Urinary bladder (tissue), 4 donors: ENCODE data around the gene SERPINE1. TPM values are rescaled to one million over a fixed set of nuclear protein-coding genes. Genes with fewer than 3 reads are reported as not detected.

Experiments
- DNase-seq: peaks from one replicate; pipeline ENCODE4 v3.0.0-alpha.2; 2015; ENCODE audit errors: extremely low spot score
- H3K27ac ChIP-seq: one replicate; pipeline ENCODE4 v1.5.1; 2013; ENCODE audit warnings: low read depth, mild to moderate bottlenecking, moderate library complexity
- H3K36me3 ChIP-seq: one replicate; pipeline ENCODE4 v1.6.1; 2013; ENCODE audit warnings: mild to moderate bottlenecking, moderate library complexity; ENCODE audit not compliant: insufficient read depth
- H3K4me1 ChIP-seq: one replicate; pipeline ENCODE4 v1.6.1; 2013; ENCODE audit warnings: mild to moderate bottlenecking, moderate library complexity; ENCODE audit not compliant: insufficient read depth
- H3K4me3 ChIP-seq: one replicate; pipeline ENCODE4 v1.5.1; 2013; ENCODE audit warnings: low read depth, low read length
- WGBS: extraction: QIAGEN DNeasy Blood & Tissue Kit; methylation state at CpG from one replicate; pipeline ENCODE4 v1.1.7; 2013; 5-methylcytosine and 5-hydroxymethylcytosine counted together
- polyA plus RNA-seq: library from polyadenylated mRNA; stranded (reverse); fragments of 200-250 nt; gene quantifications from one replicate; pipeline ENCODE4 v1.2.3, GENCODE V29; 2013
- total RNA-seq: library from RNA; depleted of rRNA; stranded (reverse); fragments of >200 nt; gene quantifications from one replicate; pipeline ENCODE4 v1.2.3, GENCODE V29; 2014
- donor health status: healthy with polysubstance abuse.
- donor health status: healthy.

SERPINE1 gene
- total and polyA plus RNA-seq, 2 donors = 3.1 to 45.6 TPM

DNA sequence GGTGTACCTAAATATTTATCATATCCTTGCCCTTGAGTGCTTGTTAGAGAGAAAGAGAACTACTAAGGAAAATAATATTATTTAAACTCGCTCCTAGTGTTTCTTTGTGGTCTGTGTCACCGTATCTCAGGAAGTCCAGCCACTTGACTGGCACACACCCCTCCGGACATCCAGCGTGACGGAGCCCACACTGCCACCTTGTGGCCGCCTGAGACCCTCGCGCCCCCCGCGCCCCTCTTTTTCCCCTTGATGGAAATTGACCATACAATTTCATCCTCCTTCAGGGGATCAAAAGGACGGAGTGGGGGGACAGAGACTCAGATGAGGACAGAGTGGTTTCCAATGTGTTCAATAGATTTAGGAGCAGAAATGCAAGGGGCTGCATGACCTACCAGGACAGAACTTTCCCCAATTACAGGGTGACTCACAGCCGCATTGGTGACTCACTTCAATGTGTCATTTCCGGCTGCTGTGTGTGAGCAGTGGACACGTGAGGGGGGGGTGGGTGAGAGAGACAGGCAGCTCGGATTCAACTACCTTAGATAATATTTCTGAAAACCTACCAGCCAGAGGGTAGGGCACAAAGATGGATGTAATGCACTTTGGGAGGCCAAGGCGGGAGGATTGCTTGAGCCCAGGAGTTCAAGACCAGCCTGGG, 11.4 kb downstream of the SERPINE1 start:
- no peak for DNase-seq
- WGBS = 9% methylated on average over 16 of the region's 16 CpGs
- no peak overlapping the region for H3K4me3 ChIP-seq

GRCh38 chr7:101140339-101140699, 13.4 kb downstream of the SERPINE1 start:
- 20% methylated on average over 3 of the region's 3 CpGs for WGBS
- Histone ChIP-seq H3K4me1 (peaks cover 1% of the 10 kb centered on the region), H3K36me3 (no peaks in the 10 kb centered on the region), H3K4me3 (no peak overlapping the region), H3K27ac (no peak overlapping the region)
- no peak for DNase-seq

More for the DNA sequence above, 11.4 kb downstream of the SERPINE1 start:
- Histone ChIP-seq H3K27ac (no peak overlapping the region), H3K4me1 (peaks cover 1% of the 10 kb centered on the region), H3K36me3 (no peaks in the 10 kb centered on the region)

- Histone ChIP-seq H3K4me1 (peaks cover 1% of the 10 kb centered on the region), H3K4me3 (no peak overlapping the region)
- 86% methylated on average over 4 of the region's 4 CpGs for WGBS
These were observed 14.0 kb downstream of the SERPINE1 start for GRCh38 chr7:101140746-101141382.

GRCh38 chr7:101151908-101152651, 25.2 kb downstream of the SERPINE1 start:
- Histone ChIP-seq H3K4me3 (no peak overlapping the region), H3K36me3 (no peaks in the 10 kb centered on the region), H3K27ac (no peak overlapping the region), H3K4me1 (no peaks in the 10 kb centered on the region)
- 78% methylated on average over 2 of the region's 2 CpGs for WGBS
- DNase-seq = no peak

More at GRCh38 chr7:101140746-101141382, 14.0 kb downstream of the SERPINE1 start:
- H3K27ac ChIP-seq = no peak overlapping the region
- no peak for DNase-seq
- H3K36me3 ChIP-seq = no peaks in the 10 kb centered on the region

GRCh38 chr7:101153969-101154692, 27.2 kb downstream of the SERPINE1 start, which contains the start of gene AP1S1:
Gene AP1S1 (plus strand): TSS chr7:101154476. CDS start chr7:101154515, 39 bp downstream.
- 3% methylated on average over 51 of the region's 51 CpGs for WGBS

GRCh38 chr7:101154693-101155102, 27.8 kb downstream of the SERPINE1 start:
- Histone ChIP-seq H3K27ac (no peak overlapping the region), H3K36me3 (no peaks in the 10 kb centered on the region), H3K4me3 (peak overlapping the region; percentile 82), H3K4me1 (no peaks in the 10 kb centered on the region)
- under 1% methylated on average over 34 of the region's 34 CpGs for WGBS
- no peak for DNase-seq

More at GRCh38 chr7:101153969-101154692, 27.2 kb downstream of the SERPINE1 start, which contains the start of gene AP1S1:
- Histone ChIP-seq H3K36me3 (no peaks in the 10 kb centered on the region), H3K27ac (no peak within 1 kb of the TSS), H3K4me3 (peak within 1 kb of the TSS; percentile 82), H3K4me1 (no peaks in the 10 kb centered on the region)
- peak; percentile 85 for DNase-seq

DNA sequence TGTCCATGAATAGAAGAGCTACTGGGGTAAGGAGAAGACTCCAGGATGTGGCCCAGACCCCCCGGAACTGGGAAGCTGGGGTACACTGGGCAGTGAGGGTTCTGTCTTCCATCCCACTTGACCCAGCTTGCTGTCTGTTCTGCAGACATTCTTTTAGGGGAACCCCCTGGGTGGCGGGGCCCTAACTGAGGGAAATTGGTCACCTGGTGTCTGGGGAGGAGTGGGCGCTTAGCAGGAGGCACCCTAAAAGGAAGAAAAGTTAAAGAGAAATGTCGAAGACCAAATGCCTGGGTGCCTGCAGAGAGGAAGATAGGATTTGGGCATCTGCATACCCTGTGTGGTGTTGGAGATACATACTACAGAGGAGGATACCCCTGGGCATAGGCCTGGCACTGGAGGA, 28.4 kb downstream of the SERPINE1 start:
- DNase-seq = no peak
- H3K36me3 ChIP-seq = peaks cover 2% of the 10 kb centered on the region
- no peaks in the 10 kb centered on the region for H3K4me1 ChIP-seq
- WGBS = 53% methylated on average over 4 of the region's 4 CpGs
- peak overlapping the region; percentile 82 for H3K4me3 ChIP-seq
- no peak overlapping the region for H3K27ac ChIP-seq

DNA sequence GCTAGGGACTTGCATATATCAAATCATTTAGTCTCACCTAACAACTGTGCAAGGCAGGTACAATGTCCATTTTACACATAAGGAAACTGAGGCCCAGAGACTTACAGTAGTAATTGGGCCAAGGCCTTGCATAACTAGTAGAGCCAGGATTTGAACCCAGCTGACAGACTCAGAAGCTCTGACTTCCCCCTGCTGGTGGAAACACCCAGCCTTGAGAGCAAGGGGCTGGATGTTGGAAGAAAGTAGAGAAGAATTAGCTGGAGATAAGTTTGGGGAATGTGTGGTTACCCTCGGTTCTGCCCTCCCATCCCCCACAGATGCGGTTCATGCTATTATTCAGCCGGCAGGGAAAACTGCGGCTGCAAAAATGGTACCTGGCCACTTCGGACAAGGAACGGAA, 29.4 kb downstream of the SERPINE1 start:
- no peaks in the 10 kb centered on the region for H3K4me1 ChIP-seq
- H3K36me3 ChIP-seq = peaks cover 2% of the 10 kb centered on the region
- H3K27ac ChIP-seq = no peak overlapping the region
- DNase-seq = no peak
- H3K4me3 ChIP-seq = no peak overlapping the region
- WGBS = 70% methylated on average over 6 of the region's 6 CpGs

DNA sequence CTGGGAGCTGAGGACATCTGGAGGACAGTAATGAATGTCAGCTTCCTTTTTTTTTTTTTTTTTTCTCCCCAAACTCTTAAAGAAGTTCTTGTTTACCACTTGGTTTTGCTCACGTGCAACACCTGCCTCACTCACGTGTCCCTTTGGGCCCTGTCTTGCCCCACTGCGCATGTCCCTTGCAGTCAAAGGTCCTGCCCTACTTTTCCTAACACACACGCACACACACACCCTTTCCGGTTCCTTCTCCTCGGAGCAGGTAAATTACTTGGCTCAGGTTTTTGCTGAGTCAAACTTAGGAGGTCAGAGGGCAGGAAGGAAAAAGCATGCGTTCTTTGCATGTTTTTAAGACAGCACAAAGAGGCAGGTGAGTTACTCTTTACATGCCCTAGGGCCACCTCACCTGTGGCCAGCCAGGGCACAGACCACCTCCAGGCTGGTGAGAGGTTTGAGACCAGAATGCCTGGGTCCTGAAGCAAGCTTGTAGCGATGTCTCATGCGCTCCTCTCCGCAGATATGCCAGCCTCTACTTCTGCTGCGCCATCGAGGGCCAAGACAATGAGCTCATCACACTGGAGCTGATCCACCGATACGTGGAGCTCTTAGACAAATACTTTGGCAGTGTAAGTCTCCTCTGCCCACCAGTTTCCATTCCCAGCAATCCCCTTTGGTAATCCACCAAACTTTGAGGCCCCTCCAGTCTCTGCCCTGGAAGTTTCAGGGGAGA, 30.1 kb downstream of the SERPINE1 start:
- Histone ChIP-seq H3K27ac (no peak overlapping the region), H3K4me3 (no peak overlapping the region), H3K4me1 (no peaks in the 10 kb centered on the region), H3K36me3 (peaks cover 2% of the 10 kb centered on the region)
- no peak for DNase-seq
- 87% methylated on average over 14 of the region's 14 CpGs for WGBS

DNA sequence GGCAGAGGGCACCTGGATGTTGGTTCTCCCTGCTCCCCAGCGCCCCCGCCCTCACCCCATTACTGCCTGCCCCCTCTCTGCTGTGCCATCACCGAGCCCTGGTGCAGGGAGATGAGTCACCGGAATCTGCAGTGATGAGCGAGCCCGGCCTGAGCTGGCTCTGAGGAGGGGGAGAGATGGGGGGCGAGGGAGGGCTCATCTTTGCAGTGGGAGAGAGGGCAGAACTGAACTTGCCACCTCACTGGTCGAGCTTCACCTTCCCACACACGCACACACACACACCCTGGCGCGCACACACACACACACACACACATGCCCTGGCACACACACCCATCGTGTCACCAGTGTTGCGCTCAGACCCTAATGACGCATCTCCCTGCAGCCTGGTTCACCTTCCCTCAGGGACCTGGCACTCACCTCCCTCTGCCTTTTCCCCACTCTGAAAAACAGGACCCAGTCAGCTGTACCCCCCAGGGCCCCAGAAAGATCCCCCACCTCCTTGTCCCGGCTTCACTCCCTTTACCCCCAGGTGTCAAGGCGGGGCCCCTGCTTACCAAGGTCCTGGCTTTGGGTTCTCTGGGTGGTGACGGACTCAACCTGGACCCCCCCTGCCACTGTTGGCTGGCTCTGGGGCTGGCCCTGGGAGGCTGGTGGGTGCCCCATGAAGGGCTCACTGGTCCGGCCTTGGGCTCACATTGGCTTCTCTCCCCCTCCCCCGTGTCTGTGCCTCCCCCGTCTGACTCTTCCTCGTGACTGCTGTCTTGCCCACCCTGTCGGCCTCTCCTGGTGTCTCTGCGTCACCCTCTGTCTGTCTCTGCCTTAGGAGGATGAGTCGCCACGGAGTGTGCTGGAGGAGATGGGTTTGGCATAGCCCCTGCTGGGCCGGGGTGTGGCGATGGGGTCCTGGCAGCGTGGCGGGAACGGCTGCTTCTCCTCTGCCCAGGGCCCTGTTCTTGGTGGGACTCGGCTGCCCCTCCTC, 33.1 kb downstream of the SERPINE1 start:
- H3K27ac ChIP-seq = no peak overlapping the region
- H3K4me1 ChIP-seq = peaks cover 3% of the 10 kb centered on the region
- no peak overlapping the region for H3K4me3 ChIP-seq
- no peak for DNase-seq
- peaks cover 2% of the 10 kb centered on the region for H3K36me3 ChIP-seq
- WGBS = 77% methylated on average over 31 of the region's 31 CpGs

DNA sequence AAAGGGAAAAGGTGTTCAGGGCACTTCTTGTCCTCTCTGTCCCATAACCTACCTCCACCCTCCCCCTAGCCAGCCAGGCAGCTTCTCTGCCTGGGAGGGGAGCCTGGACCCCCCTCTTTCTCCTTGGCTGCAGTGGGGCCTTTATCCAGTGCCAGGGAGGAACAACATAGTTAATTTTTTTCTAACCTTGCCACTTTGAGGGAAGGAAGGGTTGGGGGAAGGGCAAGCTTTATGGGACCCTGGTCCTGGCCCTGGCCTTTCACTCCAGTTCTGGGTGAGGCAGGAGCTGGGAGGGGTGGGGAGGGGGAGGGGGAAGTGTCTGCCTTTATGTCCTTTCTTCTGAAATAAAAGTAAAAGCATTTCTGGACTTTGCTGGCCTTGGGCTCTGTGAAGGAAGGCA, 34.0 kb downstream of the SERPINE1 start:
- peaks cover 3% of the 10 kb centered on the region for H3K4me1 ChIP-seq
- H3K4me3 ChIP-seq = no peak overlapping the region
- H3K27ac ChIP-seq = no peak overlapping the region
- H3K36me3 ChIP-seq = peaks cover 2% of the 10 kb centered on the region
- DNase-seq = no peak
